ENCODE measurements around the gene TRIM49.
"Not testable (repeated sequence)": the region's sequence is repeated elsewhere in the genome, so short reads cannot be mapped to it uniquely, and the experiment has no call there.

DNA sequence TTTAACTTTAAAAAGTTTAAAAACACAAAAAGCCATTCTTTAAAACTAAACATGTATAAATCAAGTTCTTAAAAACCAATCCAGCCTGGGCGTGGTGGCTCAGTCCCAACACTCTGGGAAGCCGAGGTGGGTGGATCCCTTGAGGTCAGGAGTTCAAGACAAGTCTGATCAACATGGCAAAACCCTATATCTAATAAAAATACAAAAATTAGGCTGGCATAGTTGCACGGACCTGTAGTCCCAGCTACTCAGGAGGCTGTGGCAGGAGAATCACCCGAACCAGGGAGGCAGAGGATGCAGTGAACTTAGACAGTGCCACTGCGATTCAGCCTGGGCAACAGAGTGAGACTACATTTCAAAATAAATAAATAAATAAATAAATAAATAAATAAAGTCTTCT is 5.2 kb upstream of the TRIM49 start:
- TF ChIP-seq POLR2AphosphoS5 (IDR thresholded peaks at IDR 0.05): not testable (repeated sequence)
- TF ChIP-seq, protein P1, sequence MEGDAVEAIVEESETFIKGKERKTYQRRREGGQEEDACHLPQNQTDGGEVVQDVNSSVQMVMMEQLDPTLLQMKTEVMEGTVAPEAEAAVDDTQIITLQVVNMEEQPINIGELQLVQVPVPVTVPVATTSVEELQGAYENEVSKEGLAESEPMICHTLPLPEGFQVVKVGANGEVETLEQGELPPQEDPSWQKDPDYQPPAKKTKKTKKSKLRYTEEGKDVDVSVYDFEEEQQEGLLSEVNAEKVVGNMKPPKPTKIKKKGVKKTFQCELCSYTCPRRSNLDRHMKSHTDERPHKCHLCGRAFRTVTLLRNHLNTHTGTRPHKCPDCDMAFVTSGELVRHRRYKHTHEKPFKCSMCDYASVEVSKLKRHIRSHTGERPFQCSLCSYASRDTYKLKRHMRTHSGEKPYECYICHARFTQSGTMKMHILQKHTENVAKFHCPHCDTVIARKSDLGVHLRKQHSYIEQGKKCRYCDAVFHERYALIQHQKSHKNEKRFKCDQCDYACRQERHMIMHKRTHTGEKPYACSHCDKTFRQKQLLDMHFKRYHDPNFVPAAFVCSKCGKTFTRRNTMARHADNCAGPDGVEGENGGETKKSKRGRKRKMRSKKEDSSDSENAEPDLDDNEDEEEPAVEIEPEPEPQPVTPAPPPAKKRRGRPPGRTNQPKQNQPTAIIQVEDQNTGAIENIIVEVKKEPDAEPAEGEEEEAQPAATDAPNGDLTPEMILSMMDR (IDR thresholded peaks at IDR 0.05 in 8 of 11, conservative IDR thresholded peaks at IDR 0.05 in 3 of 11): not testable (repeated sequence)

Measured in spleen (tissue), 7 donors.